HepG2 (cell line): ENCODE data around the gene HHLA2. TPM values are rescaled to one million over a fixed set of nuclear protein-coding genes. Genes with fewer than 3 reads are reported as not detected.

Experiments
- ATAC-seq: fragments of 200-7000 bp; cut with Tn5 transposase; 3 replicates; pipeline ENCODE4 v1.9.1; 2020; ENCODE audit warnings: mild to moderate bottlenecking, moderate library complexity
- BruUV-seq: library from RNA; stranded (reverse); fragments of 400-500 nt; replicated peaks from 2 replicates; lab custom pipeline; 2021; lab: Mats Ljungman, UMichigan
- CTCF ChIA-PET: fragments of 300-600 bp; formaldehyde crosslinking; extraction: SDS; loops from one replicate; lab custom pipeline; 2021; ENCODE audit warnings: low total read pairs, inconsistent platforms, low intra/inter-chr PET ratio; lab: Yijun Ruan, JAX
- POLR2A ChIA-PET: fragments of 350-600 bp; sonication (Branson Sonifier 250); formaldehyde crosslinking; loops from one replicate; lab custom pipeline; 2020; ENCODE audit warnings: antibody characterized with exemption, inconsistent platforms; lab: Yijun Ruan, JAX
- DNase-seq: peaks from one replicate; pipeline ENCODE4 v3.0.0-alpha.2; 2015; ENCODE audit warnings: low spot score
- FAIRE-seq: peaks from 3 replicates; lab custom pipeline; 2011; peaks lifted over from hg19 to GRCh38; lab: Jason Lieb, UNC
- H2AFZ ChIP-seq: one replicate; pipeline ENCODE4 v1.6.1; 2011; ENCODE audit warnings: low read length, inconsistent platforms
- H3K27ac ChIP-seq: fragments of 300-600 bp; 3 replicates; pipeline ENCODE4 v1.8.0; 2011; ENCODE audit warnings: mixed run types, mild to moderate bottlenecking, mixed read lengths, low read length, inconsistent platforms; ENCODE audit not compliant: insufficient read depth; ENCODE audit errors: extremely low read length
- H3K27me3 ChIP-seq, 2 experiments: fragments of 200-600 bp in 1 of 2; 2 replicates in 1 of 2; 3 replicates in 1 of 2; pipeline versions ENCODE4 v1.6.0 to v1.8.0; 2011; ENCODE audit warnings: low read length in 2 of 2, mild to moderate bottlenecking in 2 of 2, moderate library complexity in 2 of 2, inconsistent platforms in 1 of 2; ENCODE audit not compliant: insufficient read depth in 2 of 2, control insufficient read depth in 1 of 2
- H3K36me3 ChIP-seq, 2 experiments: fragments of 200-600 bp in 1 of 2; replicated peaks in 1 of 2; 2 replicates in 1 of 2; 3 replicates in 1 of 2; pipeline versions ENCODE4 v1.5.1 to v1.8.0; 2011; ENCODE audit warnings: low read length in 2 of 2, inconsistent platforms in 1 of 2; ENCODE audit not compliant: insufficient read depth in 2 of 2, control insufficient read depth in 1 of 2
- H3K4me1 ChIP-seq: 2 replicates; pipeline ENCODE4 v1.5.1; 2012; ENCODE audit warnings: low read length, inconsistent platforms; ENCODE audit not compliant: insufficient read depth
- H3K4me2 ChIP-seq: 2 replicates; pipeline ENCODE4 v1.6.0; 2011; ENCODE audit warnings: low read depth, low read length, inconsistent platforms
- H3K4me3 ChIP-seq, 3 experiments: fragments of 200-600 bp in 1 of 3; sonication (generic), shearing (Covaris generic) in 1 of 3; replicated peaks in 1 of 3; 2 replicates each; pipeline ENCODE4 v1.5.1; 2011 to 2016; ENCODE audit warnings: low read length in 3 of 3, inconsistent platforms in 2 of 3, low read depth in 2 of 3, mild to moderate bottlenecking in 2 of 3, control low read depth in 1 of 3, mixed read lengths in 1 of 3; ENCODE audit not compliant: insufficient read depth in 1 of 3
- H3K79me2 ChIP-seq: one replicate; pipeline ENCODE4 v1.6.1; 2011; ENCODE audit warnings: low read length, inconsistent platforms; ENCODE audit not compliant: insufficient read depth
- H3K9ac ChIP-seq: 2 replicates; pipeline ENCODE4 v1.6.0; 2011; ENCODE audit warnings: mild to moderate bottlenecking, low read depth, low read length, inconsistent platforms; ENCODE audit not compliant: insufficient read depth
- H3K9me3 ChIP-seq: 2 replicates; pipeline ENCODE4 v1.5.1; 2012; ENCODE audit warnings: mild to moderate bottlenecking, low read length
- H4K20me1 ChIP-seq: 2 replicates; pipeline ENCODE4 v1.6.0; 2011; ENCODE audit warnings: inconsistent platforms, mild to moderate bottlenecking, low read length, moderate library complexity; ENCODE audit not compliant: insufficient read depth
- HDAC2 ChIP-seq: sonication (generic); formaldehyde crosslinking; IDR thresholded peaks from 2 replicates; pipeline ENCODE4 v1.4.0; 2020; ENCODE audit warnings: missing genetic modification reagents
- SALL2 ChIP-seq: sonication (generic); formaldehyde crosslinking; IDR thresholded peaks from 2 replicates; pipeline ENCODE4 v1.8.1; 2023; ENCODE audit warnings: mild to moderate bottlenecking, missing genetic modification reagents, inconsistent platforms
- ZFP37 ChIP-seq: sonication (generic); formaldehyde crosslinking; IDR thresholded peaks from 2 replicates; pipeline ENCODE4 v1.4.0; 2020; ENCODE audit warnings: missing genetic modification reagents, borderline replicate concordance
- ZNF232 ChIP-seq: sonication (generic); formaldehyde crosslinking; IDR thresholded peaks from 2 replicates; pipeline ENCODE4 v1.4.0; 2020; ENCODE audit warnings: missing genetic modification reagents, borderline replicate concordance
- ZNF317 ChIP-seq: sonication (generic); formaldehyde crosslinking; IDR thresholded peaks from 2 replicates; pipeline ENCODE4 v1.5.0; 2020; ENCODE audit warnings: mild to moderate bottlenecking, missing genetic modification reagents
- WGBS: methylation state at CpG from one replicate; pipeline ENCODE4 v1.1.6; 2017; ENCODE audit warnings: low lambda C conversion rate; 5-methylcytosine and 5-hydroxymethylcytosine counted together
- in situ Hi-C: cut with HindIII; loops from 2 replicates; pipeline ENCODE4 v1.10.0; 2017; ENCODE audit warnings: low pct_unique_long_range_greater_than_20kb; ENCODE audit not compliant: extremely low pct_ligation_motif_present
- intact Hi-C: fragments of 100-400 bp; cut with micrococcal nuclease; formaldehyde crosslinking; loops from one replicate; pipeline ENCODE4 v1.10.0; 2022; ENCODE audit not compliant: unreplicated experiment
- polyA plus RNA-seq, 8 experiments: library from polyadenylated mRNA; depleted of rRNA in 3 of 8; stranded (reverse) in 7 of 8; unstranded in 1 of 8; fragments of >200 nt; fragmentation: Illumina TruSeq in 4 of 8; extraction: Trizol in 4 of 8; gene quantifications; 2 replicates each; pipeline versions ENCODE4 v1.2.1 to v1.2.3, GENCODE V29; 2011 to 2016; ENCODE audit warnings: low read depth in 4 of 8, missing spikeins in 1 of 8, mixed read lengths in 1 of 8; ENCODE audit not compliant: insufficient read depth in 1 of 8
- total RNA-seq, 5 experiments: library from RNA; depleted of rRNA; stranded (reverse); fragments of >200 nt; fragmentation: Illumina TruSeq; extraction: Trizol; gene quantifications; 2 replicates each; pipeline ENCODE4 v1.2.3, GENCODE V29; 2016; ENCODE audit warnings: low read depth in 1 of 5
- TF ChIP-seq, protein P1 (sequence below): sonication (generic); formaldehyde crosslinking; conservative IDR thresholded peaks from 2 replicates; pipeline ENCODE4 v1.8.0; 2022; ENCODE audit warnings: low read depth, missing genetic modification reagents
- TF ChIP-seq, protein P2 (sequence below): sonication (generic); formaldehyde crosslinking; IDR thresholded peaks from 2 replicates; pipeline ENCODE4 v1.4.0; 2020; ENCODE audit warnings: mild to moderate bottlenecking, missing genetic modification reagents
- TF ChIP-seq, protein P3 (sequence below): sonication (generic); formaldehyde crosslinking; IDR thresholded peaks from 2 replicates; pipeline ENCODE4 v1.4.0; 2020; ENCODE audit warnings: missing genetic modification reagents, low read depth, mild to moderate bottlenecking, borderline replicate concordance
- TF ChIP-seq, protein P4 (sequence below): sonication (generic); formaldehyde crosslinking; IDR thresholded peaks from 2 replicates; pipeline ENCODE4 v1.4.0; 2020; ENCODE audit warnings: mild to moderate bottlenecking, missing genetic modification reagents, borderline replicate concordance

HHLA2 gene
- total and polyA plus RNA-seq, 2 of the 13 experiments (the other 11 are each of a cell fraction or from before 2014, with no cell fraction given): not detected

DNA sequence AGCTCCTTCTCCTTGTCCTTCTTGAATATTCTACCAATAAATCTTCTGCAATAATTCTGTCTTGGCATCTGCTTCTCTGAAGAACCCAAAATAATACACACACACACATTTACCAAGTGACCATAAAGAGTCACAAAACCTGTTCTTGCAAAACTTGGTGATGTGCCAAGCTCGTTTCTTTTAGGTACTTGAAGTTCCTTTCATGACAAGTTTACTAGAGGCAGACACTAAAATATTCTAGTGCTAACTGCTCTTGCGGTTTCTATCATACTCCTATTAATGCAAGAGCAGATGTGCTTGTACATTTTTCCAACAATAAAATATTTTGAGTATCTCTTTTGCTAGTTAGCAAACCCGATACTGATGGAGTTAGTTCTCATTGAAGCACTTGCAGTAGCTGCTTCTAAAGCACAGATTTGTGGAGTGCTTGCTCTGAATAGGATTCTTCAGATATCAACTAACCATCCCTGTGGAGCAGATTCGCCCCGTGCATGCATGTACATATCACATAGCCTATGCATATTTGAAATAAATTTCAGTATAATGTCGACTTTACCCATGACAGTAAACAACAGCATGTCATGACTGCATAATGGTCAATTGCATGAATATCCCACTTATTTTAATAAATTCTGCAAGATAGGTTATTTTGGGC is 23.2 kb downstream of the HHLA2 start:
- CTCF ChIA-PET: no interaction called here
- H3K79me2 ChIP-seq: no peaks in the 10 kb centered on the region
- H3K9ac ChIP-seq: no peak overlapping the region
- no peak overlapping the region for H3K27ac ChIP-seq
- H3K4me1 ChIP-seq: peaks cover 8% of the 10 kb centered on the region; the same call in 1 of the 2 replicates
- TF ChIP-seq, protein P1, sequence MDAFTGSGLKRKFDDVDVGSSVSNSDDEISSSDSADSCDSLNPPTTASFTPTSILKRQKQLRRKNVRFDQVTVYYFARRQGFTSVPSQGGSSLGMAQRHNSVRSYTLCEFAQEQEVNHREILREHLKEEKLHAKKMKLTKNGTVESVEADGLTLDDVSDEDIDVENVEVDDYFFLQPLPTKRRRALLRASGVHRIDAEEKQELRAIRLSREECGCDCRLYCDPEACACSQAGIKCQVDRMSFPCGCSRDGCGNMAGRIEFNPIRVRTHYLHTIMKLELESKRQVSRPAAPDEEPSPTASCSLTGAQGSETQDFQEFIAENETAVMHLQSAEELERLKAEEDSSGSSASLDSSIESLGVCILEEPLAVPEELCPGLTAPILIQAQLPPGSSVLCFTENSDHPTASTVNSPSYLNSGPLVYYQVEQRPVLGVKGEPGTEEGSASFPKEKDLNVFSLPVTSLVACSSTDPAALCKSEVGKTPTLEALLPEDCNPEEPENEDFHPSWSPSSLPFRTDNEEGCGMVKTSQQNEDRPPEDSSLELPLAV (CRISPR knock-in tag): no peak
- TF ChIP-seq, protein P2, sequence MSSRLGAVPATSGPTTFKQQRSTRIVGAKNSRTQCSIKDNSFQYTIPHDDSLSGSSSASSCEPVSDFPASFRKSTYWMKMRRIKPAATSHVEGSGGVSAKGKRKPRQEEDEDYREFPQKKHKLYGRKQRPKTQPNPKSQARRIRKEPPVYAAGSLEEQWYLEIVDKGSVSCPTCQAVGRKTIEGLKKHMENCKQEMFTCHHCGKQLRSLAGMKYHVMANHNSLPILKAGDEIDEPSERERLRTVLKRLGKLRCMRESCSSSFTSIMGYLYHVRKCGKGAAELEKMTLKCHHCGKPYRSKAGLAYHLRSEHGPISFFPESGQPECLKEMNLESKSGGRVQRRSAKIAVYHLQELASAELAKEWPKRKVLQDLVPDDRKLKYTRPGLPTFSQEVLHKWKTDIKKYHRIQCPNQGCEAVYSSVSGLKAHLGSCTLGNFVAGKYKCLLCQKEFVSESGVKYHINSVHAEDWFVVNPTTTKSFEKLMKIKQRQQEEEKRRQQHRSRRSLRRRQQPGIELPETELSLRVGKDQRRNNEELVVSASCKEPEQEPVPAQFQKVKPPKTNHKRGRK: no peak
- 5% methylated on average over 6 of the region's 6 CpGs for WGBS
- POLR2A ChIA-PET: no interaction called here
- H3K36me3 ChIP-seq: no peaks in the 10 kb centered on the region
- in situ Hi-C loops: no loop called here
- no peaks in the 10 kb centered on the region; a peak in 1 of 5 replicates for H3K27me3 ChIP-seq
- intact Hi-C loops: no loop called here
- DNase-seq: no peak
- H2AFZ ChIP-seq: no peak overlapping the region
- H3K4me2 ChIP-seq: no peak overlapping the region
- BruUV-seq: no TSS peak
- H4K20me1 ChIP-seq: no peaks in the 10 kb centered on the region
- FAIRE-seq: no peak
- H3K4me3 ChIP-seq: no peak overlapping the region
- no peak for ATAC-seq
- no peaks in the 10 kb centered on the region for H3K9me3 ChIP-seq

DNA sequence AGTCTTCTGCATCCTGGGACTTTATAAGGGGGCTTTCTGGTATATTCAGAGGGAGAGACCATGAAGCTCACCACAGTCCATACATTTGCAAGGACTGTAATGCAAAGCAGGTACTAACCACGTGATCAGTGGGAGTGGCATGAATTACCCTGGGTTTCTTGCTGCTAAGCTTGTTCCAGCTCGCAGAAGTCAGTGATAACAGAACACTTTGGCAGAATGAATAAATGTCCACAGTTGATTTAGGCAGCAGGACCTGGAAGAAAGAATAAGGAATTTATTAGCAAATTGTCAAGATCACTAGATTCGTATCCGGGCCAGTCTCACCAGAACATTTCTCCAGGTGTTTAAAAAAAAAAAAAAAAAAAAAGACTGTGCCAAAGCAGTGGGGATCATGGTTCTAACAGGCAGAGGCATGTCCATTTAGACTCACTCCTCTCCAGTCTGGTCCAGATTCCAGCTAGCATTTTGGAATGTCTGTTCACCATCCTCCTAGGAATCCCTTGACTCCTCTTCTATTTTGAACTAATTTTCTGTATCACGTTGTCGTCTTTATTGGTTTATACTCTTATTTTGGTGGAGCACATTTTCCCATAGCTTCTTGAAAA is 24.5 kb downstream of the HHLA2 start:
- CTCF ChIA-PET: no interaction called here
- no peaks in the 10 kb centered on the region for H3K9me3 ChIP-seq
- in situ Hi-C loops (no loop called here), intact Hi-C loops (no loop called here)
- ATAC-seq: no peak
- H3K79me2 ChIP-seq: no peaks in the 10 kb centered on the region
- H2AFZ ChIP-seq: no peak overlapping the region
- BruUV-seq: no TSS peak
- peaks cover 5% of the 10 kb centered on the region; the same call in 1 of the 2 replicates for H3K4me1 ChIP-seq
- POLR2A ChIA-PET: no interaction called here
- no peak overlapping the region for H3K9ac ChIP-seq
- H3K4me2 ChIP-seq: no peak overlapping the region
- no peak overlapping the region for H3K4me3 ChIP-seq
- TF ChIP-seq, protein P3, sequence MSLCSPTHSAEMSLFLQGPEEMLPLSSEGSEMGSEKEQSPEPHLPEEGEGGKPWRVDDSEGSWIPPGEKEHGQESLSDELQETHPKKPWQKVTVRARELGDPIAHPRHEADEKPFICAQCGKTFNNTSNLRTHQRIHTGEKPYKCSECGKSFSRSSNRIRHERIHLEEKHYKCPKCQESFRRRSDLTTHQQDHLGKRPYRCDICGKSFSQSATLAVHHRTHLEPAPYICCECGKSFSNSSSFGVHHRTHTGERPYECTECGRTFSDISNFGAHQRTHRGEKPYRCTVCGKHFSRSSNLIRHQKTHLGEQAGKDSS (CRISPR knock-in tag): no peak
- TF ChIP-seq, protein P4, sequence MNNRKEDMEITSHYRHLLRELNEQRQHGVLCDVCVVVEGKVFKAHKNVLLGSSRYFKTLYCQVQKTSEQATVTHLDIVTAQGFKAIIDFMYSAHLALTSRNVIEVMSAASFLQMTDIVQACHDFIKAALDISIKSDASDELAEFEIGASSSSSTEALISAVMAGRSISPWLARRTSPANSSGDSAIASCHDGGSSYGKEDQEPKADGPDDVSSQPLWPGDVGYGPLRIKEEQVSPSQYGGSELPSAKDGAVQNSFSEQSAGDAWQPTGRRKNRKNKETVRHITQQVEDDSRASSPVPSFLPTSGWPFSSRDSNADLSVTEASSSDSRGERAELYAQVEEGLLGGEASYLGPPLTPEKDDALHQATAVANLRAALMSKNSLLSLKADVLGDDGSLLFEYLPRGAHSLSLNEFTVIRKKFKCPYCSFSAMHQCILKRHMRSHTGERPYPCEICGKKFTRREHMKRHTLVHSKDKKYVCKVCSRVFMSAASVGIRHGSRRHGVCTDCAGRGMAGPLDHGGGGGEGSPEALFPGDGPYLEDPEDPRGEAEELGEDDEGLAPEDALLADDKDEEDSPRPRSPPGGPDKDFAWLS: no peak
- TF ChIP-seq ZFP37 (CRISPR knock-in tag): no peak
- no peak for TF ChIP-seq ZNF232
- TF ChIP-seq SALL2 (CRISPR knock-in tag): no peak
- no peak for TF ChIP-seq HDAC2
- TF ChIP-seq ZNF317 (CRISPR knock-in tag): no peak
- TF ChIP-seq, all 625 proteins: peak for 0
- Histone ChIP-seq H4K20me1 (no peaks in the 10 kb centered on the region), H3K27ac (no peak overlapping the region), H3K27me3 (no peaks in the 10 kb centered on the region; a peak in 1 of 5 replicates), H3K36me3 (no peaks in the 10 kb centered on the region)
- no peak for DNase-seq
- 41% methylated on average over 6 of the region's 6 CpGs for WGBS
- FAIRE-seq: no peak
